Activated gamma-delta T cell treated with anti-CD3 and anti-CD28 coated beads, Interleukin-2, amount 50 U/mL, for 16 hours (primary cell): ENCODE results near the gene PHACTR3.

ENCODE experiments used
- DNase-seq: peaks from one replicate; pipeline ENCODE4 v3.0.0-alpha.2; 2020; ENCODE audit warnings: low read depth

Gene PHACTR3

DNA sequence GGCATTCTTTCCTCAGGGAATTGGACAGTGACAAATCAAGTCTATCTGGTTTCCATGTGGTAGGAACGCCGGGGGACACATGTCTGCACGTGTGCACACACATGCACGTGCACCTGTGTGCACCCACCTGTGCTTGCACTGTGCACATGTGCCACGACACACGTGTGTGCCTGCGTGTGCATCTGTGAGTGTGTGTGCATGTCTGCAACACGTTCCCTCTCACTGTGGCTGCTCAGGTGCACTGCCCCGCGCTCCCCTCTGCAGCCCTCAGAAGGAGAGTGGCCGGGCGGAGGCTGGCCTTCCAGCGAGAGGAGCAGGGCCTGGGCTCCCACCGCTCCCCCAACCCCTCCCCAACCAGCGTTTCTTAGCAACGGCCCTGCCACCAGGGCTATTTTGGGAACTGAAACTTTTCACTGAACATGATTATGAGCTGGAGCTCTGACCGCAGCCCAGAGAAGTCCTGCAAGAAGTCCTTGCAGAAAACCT is 147.8 kb downstream of the PHACTR3 start:
- no peak for DNase-seq

DNA sequence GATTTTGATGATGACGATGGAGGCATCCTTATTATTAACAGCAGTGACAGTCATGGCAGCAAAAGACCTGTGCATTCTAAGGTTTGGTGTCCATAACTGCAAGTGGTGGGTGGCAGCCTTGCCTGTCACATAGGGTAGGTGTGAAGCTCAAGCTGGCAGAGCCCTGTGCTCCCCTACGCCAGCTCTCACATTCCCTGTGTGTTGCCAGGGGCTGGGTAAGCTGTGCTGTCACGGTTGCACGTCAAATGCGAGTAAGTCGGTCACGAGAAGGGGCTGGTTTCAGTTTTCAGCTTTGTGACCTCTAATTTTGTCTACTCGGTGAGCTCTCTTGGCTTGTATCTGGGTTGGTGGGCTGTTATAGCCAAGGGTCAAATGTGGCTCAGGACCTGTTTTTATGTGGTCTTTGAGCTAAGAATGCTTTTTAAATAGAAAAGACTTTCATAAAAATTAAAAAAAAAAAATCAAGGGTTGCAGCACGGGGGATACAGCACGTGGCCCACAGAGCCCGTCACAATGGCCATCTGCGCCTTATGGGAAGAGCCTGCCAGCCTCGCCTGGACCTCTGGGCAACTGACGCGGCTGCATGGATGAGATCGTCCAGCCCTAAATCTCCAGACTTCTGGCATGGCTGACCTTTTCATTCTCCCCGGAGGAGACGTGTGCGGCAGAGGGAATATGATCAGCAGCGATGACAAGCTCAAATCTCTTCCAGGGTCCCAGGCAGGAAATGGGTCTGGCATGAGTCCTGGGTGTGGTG is 148.5 kb downstream of the PHACTR3 start:
- no peak for DNase-seq

DNA sequence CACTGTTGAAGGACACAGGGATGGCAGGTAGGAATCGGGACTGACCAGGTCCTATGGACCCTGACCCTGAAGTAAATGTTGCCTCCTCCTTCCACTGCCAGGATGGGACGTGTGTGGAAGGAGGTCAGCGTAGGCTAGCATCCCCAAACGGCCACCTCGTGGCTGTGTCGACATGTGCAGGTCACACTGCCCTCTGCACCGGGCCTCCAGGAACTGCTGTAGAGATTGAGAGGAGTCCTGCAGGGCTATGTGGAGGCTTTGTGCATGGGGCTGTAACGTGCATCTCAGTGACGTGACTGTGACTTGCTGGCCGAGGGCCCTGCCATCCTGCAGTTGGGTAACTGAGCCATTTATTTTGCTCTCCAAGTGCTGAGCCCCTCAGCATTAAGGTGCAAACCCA is 149.5 kb downstream of the PHACTR3 start:
- DNase-seq = no peak

DNA sequence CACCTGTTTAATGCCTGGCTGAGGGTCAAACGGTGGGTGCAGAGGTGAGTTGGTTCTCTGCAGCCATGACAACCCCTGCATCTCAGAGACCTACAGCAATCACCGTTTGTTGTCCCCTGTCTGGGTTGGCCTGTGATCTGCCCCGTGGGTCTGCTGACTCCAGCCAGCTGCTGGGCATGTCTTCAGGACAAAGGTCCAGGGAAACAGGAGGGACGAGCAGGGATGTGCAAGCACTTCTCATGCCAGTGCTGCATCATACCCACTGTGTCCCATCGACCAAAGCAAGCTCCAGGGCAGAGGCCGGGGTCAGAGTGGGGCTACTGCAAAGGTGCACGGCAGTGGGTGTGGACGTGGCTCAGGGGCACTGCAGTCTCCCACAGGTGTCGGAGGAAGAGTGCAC is 150.2 kb downstream of the PHACTR3 start:
- no peak for DNase-seq

DNA sequence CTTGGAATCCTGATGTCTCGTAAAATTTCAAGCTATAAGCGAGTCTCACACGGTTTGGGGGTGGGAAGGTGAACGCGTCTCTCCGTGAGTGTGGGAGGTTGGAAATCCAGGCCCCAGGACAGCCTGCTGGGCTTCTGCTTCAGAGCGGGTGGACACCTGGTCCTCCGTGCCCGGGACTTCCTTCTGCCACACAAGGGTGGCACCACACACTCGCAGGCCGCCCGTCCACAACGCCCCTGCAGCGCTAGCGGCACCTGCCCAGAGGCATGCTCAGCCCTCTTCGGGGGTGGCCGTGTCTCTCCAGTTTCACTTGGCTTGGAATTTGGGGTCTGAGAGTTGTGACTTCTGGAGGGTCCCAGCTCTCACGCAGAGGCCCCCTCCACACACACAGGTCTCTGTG is 151.9 kb downstream of the PHACTR3 start:
- no peak for DNase-seq

DNA sequence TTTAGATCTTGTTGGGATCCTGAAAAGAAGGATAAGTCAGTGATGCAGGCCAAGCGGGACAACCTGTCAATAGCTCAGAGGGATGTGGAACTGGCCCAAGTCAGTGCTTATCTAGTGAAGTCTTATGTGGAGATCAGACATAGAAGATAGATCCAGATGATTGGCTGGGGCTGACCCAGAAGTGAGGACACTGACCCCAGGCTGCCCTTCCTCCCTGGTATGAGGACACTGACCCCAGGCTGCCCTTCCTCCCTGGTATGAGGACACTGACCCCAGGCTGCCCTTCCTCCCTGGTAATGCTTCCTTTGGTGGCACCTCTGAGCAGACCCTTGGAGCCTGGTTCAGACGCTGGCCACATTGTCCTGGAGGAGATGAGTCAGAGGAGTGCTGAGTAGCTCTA is 159.7 kb downstream of the PHACTR3 start:
- no peak for DNase-seq

DNA sequence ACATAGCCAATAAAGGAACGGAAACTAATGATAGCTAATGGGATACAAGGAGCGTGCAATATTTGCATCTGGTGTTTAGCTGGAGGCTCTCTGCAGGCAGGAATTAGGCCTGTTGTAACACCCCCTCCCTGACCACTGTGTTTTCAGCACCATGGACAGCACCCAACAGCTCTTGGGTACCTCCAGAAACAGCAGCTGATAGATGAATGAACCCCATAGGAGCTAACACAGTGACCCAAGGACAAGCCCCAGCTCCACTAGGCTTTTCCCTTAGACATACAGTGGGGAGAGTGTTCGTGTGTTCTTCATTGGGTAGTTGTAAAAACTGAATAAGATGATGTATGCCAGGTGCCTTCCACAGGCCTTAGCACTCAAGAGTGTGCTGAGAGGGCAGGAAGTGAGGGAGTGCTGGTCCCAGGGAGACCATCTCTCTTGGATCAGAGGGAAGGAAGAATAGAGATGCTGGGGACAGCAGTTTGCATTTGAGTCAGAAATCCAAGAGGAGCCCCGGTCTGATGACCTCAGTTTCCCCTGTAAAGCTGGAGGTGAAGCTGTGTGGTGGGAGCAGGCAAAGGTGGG is 161.3 kb downstream of the PHACTR3 start:
- no peak for DNase-seq

DNA sequence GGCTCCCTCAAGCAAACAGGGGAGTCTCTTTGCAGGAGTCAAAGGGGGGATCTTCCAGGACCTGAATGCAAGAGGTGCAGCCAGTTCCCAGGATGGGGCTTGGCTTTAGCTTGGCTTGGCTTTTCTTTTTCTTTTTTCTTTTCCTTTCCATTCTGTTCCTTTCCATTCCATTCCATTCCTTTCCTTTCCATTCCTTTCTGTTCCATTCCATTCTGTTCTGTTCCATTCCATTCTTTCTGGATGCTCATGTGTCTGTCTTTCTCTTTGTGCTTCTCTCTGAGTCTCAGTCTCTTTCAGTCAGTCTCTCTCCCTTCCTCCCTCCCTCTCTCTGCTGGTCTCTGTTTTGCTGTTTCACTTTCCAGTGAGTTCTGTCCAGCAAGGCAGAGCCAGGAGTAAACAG is 163.3 kb downstream of the PHACTR3 start:
- DNase-seq = no peak

DNA sequence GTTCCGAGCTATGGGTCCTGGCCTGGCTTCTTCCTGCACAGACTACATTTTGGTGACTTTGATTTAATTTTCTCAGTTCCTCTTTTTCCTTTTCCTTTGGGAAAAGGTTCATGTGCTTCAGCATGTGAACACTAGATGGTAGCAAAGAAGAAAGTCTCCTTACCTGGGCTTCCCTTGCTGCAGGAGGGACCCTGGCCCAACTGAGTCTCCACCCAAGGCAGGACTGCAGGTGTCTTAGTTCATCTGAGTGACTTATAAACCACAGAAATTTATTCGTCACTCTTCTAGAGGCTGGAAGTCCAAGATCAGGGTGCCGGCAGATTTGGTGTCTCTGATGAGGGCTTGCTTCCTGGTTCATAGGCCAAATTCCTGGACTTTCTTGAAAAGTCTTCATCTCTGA is 165.9 kb downstream of the PHACTR3 start:
- DNase-seq = no peak

DNA sequence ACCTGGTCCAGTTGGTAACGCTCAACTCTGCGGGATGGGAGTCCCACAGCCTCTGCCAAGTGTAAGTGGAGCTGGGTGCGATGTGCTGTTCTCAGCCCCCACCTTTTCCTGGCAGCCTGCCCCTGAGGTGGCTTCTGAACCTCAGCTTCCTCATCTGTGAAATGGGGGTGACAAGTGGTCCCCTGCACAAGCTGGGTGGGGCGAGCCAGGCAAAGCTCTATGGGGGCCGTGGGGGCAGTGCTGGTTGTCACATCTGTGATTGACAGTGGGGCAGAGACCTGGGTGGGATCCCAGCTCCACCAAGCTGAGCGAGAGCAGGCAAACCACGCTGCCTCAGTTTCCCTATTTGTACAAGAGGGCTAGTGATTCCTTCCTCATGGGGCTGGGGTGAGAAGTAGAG is 166.5 kb downstream of the PHACTR3 start:
- no peak for DNase-seq

DNA sequence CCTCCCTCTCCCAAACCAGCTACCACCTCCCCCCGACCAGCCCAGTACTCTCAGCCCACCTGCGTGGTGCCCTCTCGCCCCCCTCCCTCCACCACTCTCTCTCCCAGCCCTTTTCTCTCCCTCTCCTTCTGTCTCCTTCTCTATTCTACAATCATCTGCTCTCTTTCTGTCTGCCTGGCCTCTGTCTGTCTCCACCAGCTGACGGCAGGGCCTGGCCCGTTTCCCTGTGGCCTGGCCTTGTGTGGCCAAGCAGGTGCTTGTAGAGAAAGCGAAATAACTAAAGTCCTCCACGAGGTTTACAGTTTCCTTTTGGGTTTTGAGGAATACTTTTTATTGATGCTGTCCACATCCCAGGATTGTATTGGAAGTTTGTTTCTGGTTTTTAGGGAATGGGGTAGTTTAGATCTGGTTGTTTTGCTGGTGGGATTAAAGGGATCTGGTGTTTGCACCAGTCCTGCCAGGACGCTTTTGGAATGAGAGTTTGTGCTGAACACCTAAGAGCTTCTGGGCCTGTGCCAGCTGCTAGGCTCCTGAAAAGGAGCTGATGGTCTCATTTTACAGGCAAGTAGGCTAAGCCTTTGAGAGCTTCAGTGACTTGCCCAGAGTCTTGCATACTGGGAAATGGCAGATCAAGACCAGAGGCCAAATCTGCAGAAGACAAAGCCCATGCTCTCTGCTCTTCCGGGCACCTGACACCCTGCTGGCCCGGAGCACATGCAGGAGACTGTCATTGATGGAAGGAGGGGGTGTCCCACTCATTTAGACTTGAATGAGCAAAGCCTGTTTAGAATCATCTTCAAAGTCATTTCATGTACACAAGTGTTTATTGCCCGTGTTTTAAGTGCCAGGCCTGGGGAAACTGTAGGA is 167.4 kb downstream of the PHACTR3 start:
- DNase-seq = no peak

DNA sequence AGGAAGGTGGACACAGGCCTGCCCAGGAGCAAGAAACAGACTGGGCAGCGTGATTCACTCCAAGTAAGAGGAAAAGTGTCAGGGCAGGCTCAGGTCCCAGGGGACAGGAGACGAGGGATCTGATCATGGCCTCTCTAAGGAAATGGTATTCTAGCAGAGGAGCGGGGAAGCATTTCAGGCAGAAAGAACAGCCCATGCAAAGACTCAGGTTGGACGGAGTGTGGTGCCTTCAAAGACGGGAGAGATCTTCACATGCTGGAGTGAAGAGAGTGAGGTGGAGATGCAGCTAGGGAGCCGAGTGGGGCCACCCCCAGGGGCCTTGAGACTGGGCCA is 168.0 kb downstream of the PHACTR3 start:
- no peak for DNase-seq

DNA sequence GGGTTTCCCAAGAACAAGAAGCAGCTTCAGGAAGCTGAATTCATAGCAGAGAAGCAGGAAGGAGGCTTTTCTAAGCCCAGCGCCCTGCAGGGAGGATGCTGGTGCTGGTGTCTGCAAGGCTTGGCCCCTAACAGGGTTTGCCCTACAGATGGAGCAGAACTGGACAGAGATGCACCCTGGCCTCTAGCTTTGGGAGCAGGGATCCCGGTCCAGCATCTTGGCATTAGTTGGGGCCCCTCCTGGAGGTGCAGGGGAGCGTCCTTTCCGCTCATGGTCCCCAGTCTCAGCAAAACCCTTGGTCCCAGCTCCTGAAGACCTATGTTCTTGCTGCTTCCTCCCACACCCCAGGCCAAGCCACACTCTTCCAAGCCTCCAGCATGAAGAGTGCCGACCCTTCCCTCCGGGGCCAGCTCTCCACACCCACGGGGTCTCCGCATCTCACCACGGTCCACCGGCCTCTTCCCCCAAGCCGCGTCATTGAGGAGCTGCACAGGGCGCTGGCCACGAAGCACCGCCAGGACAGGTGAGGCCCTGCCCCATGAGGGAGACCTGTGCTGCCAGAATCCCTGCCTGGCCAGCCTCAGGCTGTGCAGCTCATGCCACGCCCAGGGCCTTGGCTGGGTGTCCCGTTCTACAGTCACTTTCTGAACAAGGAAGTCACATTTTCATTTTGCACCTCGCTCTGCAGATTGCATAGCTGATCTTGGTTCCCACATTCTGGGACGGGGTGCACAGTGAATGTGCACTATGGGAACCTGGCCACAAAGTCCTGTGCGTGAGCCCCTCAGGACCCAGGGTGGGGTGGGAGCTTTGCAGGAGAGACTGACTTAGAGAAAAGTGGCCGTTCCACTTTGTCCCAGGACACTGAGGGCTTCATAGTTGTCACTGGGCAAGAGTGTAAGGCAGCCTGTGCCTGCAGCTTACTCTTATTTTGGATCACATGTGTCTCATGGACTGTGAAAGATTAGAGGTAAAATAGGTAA is 168.9 kb downstream of the PHACTR3 start:
- DNase-seq = no peak

DNA sequence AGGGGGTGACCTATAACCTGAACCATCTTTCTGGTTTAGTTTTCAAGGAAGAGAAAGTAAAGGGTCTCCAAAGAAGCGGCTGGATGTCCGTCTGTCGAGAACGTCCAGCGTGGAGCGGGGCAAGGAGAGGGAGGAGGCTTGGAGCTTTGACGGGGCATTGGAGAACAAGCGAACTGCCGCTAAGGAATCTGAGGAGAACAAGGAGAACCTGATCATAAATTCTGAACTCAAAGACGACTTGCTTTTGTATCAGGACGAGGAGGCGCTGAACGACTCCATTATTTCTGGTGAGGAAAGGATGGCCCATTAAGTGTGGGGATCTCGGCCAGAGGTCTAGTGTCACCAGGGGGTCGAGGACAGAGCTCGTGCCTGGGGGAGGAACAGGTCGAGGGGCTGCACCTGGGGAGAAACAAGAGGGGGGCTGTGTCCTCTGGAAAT is 169.9 kb downstream of the PHACTR3 start:
- no peak for DNase-seq

DNA sequence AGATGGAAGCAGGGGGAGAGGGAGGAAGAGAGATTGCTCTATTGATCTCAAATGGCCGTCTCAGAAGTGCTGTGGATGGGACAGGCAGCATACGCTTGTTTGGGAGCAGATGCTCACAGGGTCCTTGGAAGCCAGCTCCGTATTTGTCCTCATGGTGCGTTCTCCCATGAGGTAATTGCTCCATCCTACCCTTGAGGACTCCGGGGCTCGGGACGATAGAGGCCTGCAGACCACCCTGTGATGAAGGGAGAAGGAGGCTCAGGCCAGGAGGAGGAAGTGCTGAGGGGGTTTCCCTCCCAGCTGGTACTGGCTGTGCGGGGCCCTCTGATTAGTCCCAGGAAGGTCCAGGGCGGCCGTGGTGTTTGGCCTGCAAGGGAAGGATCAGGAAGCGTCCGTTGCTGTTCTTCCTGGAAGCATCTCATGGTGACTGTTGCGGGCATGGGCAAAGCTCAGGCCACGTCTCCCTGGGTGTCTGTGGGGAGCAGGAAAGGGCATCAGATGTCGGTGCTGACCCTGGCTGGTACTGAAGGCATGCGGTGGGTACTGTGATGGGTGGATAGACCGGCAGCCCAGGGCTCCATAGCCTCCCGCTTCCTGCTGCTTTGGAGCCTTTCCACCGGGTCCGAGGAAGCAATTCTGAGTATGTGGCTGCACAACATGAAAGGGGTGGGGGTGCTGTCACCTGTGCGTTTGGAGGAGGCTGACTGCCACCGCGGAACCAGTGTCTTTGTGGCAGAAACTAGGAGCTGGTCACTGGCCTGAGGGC is 170.8 kb downstream of the PHACTR3 start:
- no peak for DNase-seq

DNA sequence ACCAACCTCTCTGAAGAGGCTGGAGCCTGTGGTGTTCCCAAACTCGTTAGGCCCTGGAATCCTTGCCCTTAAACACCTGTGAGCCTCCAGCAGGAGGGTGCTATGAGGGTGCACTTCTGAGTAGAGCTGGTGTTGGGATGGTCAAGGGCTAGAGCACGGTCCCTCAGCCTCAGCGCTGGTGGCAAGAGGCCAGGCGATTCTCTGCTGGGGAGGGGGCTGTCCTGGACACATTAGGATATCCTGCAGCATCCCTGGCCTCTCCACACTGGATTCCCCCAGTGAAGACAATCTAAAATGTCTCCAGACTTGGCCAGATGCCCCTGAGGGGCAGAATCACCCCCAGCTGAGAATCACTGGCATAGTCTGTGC is 171.3 kb downstream of the PHACTR3 start:
- no peak for DNase-seq

DNA sequence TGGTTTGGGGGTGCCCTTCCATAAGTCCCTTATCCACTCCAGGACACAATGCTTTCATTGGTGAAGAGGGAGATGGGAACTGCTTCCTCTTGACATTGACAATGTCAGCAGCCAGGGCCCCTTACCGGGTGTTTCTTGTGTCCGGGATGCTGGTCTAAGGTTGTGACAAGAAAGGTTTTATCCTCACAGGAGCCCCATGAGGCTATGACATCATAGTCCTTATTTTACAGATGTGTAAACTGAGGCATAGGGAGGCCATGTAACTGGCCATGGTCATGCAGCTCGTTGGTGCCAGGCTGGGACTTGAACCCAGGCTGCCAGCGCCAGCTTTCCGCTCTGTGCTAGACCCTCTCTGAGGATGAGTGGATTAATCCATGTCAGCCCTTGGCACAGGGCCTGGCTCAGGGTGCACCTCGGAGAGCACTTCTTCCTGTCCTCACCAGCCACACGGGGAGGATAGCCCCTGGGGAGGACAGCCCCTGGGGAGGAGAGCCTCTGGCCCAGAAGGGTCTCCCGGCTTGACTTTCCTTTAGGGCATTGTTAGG is 171.8 kb downstream of the PHACTR3 start:
- no peak for DNase-seq

DNA sequence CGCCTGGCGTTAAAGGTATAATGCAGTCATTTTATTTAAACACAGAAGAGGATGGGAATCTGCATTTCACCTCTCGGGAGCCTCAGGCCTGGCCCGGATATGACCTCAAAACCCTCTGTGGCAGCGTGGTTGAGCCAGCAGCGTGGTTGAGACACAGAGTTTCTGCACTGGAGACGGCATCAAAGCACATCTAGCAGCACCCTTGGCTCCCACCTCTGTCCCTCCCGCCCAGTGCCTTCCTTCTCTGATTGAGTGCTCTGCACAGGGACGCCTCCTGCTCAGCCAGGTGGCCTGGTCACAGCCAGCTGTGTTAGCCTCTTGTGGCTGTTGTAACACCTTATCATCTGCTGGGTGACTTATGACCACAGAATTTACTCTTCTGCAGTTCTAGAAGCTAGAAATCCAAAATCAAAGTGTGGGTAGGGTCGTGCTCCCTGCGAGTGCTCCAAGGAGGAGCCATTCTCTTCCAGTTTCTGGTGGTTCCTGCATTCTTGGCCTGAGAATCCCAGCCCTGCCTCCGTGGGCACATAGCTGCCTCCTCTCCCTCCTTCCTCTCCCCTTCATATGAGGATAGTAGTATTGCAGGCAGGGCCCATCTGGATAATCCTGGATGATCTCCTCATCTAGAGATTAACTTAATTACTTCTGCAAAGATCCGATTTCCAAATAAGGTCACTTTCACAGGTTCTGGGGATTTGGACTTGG is 172.4 kb downstream of the PHACTR3 start:
- no peak for DNase-seq

DNA sequence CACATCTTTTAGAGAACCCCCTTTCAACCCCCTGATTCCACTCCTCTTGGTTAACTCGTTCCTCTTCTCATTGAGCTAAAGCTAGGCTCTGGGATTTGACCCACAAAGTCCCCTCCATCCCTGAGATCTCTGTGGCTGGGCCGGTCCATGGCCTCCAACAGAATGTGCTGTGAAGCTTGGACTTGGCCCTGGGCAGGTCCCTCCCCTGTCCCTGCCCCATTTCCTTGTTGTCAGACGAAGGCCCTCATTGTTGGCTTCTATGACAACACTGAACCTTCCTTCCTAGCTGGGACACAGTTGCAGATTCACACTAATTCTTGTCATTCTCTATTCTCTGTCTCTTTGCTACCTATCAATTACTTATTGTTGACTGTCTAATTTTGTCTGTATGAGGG is 173.0 kb downstream of the PHACTR3 start:
- no peak for DNase-seq
